Muscle layer of colon (tissue), 2 donors: ENCODE measurements around the gene SP110.
A peak's percentile ranks its signal among the peaks of the same experiment; 100 is the strongest.
"Not testable (repeated sequence)": the region's sequence is repeated elsewhere in the genome, so short reads cannot be mapped to it uniquely, and the experiment has no call there.

ENCODE experiments used
- H3K27ac ChIP-seq: one replicate; pipeline ENCODE4 v1.7.0; 2013; ENCODE audit warnings: low read depth, mild to moderate bottlenecking, low read length, moderate library complexity
- H3K27me3 ChIP-seq, 2 donors: one replicate each; pipeline ENCODE4 v1.7.0; 2013; ENCODE audit warnings: low read length in 2 of 2, mild to moderate bottlenecking in 2 of 2; ENCODE audit not compliant: insufficient read depth in 2 of 2, control insufficient read depth in 1 of 2
- H3K36me3 ChIP-seq: one replicate; pipeline ENCODE4 v1.7.0; 2013; ENCODE audit warnings: mild to moderate bottlenecking, low read length; ENCODE audit not compliant: insufficient read depth
- H3K4me1 ChIP-seq: one replicate; pipeline ENCODE4 v1.7.0; 2013; ENCODE audit warnings: mild to moderate bottlenecking, low read length; ENCODE audit not compliant: insufficient read depth
- H3K4me3 ChIP-seq, 2 donors: one replicate each; pipeline ENCODE4 v1.7.0; 2013; ENCODE audit warnings: low read length in 2 of 2, low read depth in 1 of 2, mild to moderate bottlenecking in 1 of 2, moderate library complexity in 1 of 2
- H3K9ac ChIP-seq: one replicate; pipeline ENCODE4 v1.7.0; 2013; ENCODE audit warnings: low read length
- H3K9me3 ChIP-seq: one replicate; pipeline ENCODE4 v1.7.0; 2013; ENCODE audit warnings: mild to moderate bottlenecking, low read length
- donor health status: abdominal sarcoma.
- donor health status: Adenocarcinoma of cecum.

The SP110 gene

GRCh38 chr2:230135130-230135525 lies 84.7 kb downstream of the SP110 start:
- Histone ChIP-seq H3K4me1 (no peaks in the 10 kb centered on the region), H3K4me3 (no peak overlapping the region), H3K36me3 (no peaks in the 10 kb centered on the region), H3K9me3 (no peaks in the 10 kb centered on the region), H3K9ac (no peak overlapping the region), H3K27ac (no peak overlapping the region), H3K27me3 (no peaks in the 10 kb centered on the region)

- no peak overlapping the region for H3K27ac ChIP-seq
Measured at GRCh38 chr2:230134496-230135129, 85.2 kb downstream of the SP110 start.

DNA sequence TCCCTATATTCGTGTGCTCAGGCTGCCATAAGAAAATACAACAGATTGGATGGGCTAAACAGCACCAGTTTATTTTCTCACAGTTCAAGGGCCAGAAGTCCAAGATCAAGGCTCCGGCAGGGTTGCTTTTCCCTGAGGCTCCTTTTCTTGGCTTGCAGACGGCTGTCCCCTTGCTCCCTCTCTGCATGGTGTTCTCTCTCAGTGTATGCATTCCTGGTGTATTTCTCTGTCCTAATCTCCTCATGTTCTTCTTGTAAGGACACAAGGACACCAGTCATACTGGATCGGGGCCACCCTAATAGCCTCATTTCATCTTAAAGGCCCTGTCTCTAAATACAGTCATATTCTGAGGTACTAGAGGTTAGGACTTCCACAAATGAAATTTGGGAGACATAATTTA lies 88.4 kb downstream of the SP110 start:
- Histone ChIP-seq H3K27ac (no peak overlapping the region), H3K9me3 (no peaks in the 10 kb centered on the region), H3K9ac (no peak overlapping the region), H3K4me3 (no peak overlapping the region), H3K27me3 (no peaks in the 10 kb centered on the region), H3K36me3 (no peaks in the 10 kb centered on the region), H3K4me1 (no peaks in the 10 kb centered on the region)

More at GRCh38 chr2:230134496-230135129, 85.2 kb downstream of the SP110 start:
- H3K9me3 ChIP-seq, result no peaks in the 10 kb centered on the region
- no peaks in the 10 kb centered on the region for H3K4me1 ChIP-seq
- H3K27me3 ChIP-seq, result no peaks in the 10 kb centered on the region
- H3K36me3 ChIP-seq, result no peaks in the 10 kb centered on the region
- H3K9ac ChIP-seq, result no peak overlapping the region
- no peak overlapping the region for H3K4me3 ChIP-seq

DNA sequence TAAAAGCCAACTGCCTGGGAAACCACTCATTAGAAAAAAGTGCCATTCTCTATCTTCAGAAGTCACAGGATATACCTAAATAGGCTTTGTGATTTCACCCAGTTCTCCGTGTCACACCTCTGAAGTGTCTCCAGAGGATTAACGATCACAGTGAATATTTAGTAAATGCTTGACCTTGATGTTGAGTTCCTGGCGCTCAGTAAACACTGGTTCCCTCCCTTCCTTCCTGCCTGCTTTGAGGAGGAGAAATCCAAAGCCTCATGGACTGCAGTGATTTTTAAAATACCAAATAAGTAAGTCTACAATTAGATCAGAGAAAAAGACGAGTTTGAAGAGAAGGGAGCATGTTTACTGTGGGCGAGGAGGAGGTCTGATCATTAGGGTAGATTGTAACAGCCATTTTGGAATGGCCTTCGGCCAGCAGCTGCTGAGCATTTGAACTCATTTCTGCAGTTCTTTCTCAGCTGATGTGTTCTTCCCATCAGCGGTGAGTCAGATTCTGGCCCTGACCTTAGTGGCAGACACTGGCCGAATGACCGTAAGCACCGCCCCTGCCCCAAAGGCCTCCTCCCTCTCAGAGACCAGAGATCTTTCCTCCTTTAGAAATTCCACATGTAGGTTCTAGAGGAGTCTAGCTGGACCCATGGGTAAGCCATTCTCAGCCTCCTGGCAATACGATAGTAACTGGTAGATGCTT lies 89.0 kb downstream of the SP110 start:
- H3K4me3 ChIP-seq, result no peak overlapping the region
- H3K4me1 ChIP-seq, result no peaks in the 10 kb centered on the region
- no peak overlapping the region for H3K9ac ChIP-seq
- H3K27ac ChIP-seq, result no peak overlapping the region
- no peaks in the 10 kb centered on the region for H3K36me3 ChIP-seq
- H3K27me3 ChIP-seq, result no peaks in the 10 kb centered on the region
- no peaks in the 10 kb centered on the region for H3K9me3 ChIP-seq

GRCh38 chr2:230129343-230129742 lies 90.4 kb downstream of the SP110 start:
- Histone ChIP-seq H3K27ac (peak overlapping the region; percentile 1), H3K4me1 (no peaks in the 10 kb centered on the region), H3K9me3 (no peaks in the 10 kb centered on the region), H3K27me3 (no peaks in the 10 kb centered on the region), H3K9ac (no peak overlapping the region), H3K4me3 (peak overlapping the region in 1 of 2 donors; percentile 30), H3K36me3 (no peaks in the 10 kb centered on the region)

DNA sequence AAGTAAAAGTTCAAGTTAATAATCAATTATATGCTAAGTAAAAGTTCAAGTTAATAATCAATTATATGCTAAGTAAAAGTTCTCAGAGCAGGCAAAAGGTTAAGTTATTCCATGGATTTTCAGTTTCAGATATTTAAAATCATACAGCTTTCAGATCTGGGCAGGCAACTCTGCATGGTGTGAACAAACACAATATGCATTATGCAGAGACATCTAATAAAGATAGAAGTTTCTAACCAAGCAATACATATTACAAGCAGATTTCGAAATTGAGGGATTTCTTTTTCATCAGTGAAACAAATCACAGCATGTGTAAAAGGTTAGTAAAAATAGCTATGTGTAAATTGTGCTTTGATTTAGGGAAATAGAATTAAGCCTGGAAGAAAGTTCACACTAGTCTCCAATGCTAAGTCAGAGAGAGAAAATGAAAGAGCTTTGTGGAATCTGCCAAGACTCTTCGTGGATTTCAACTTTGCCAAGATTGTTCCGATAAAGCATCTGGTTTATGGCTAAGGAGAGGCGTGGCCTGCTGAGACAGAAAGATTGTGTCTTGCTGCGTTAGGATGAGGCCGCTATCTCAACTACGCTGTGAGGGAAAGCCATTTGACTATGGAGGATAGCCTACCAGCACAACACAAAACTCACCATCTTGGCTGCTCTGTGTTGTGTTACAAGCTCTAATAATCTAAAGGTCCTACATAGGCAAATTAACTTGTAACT lies 91.0 kb downstream of the SP110 start:
- H3K4me1 ChIP-seq, result no peaks in the 10 kb centered on the region
- H3K9ac ChIP-seq, result no peak overlapping the region
- no peak overlapping the region for H3K27ac ChIP-seq
- H3K4me3 ChIP-seq, result peak overlapping the region in 1 of 2 donors; percentile 30
- H3K27me3 ChIP-seq, result no peaks in the 10 kb centered on the region
- no peaks in the 10 kb centered on the region for H3K36me3 ChIP-seq
- no peaks in the 10 kb centered on the region for H3K9me3 ChIP-seq

DNA sequence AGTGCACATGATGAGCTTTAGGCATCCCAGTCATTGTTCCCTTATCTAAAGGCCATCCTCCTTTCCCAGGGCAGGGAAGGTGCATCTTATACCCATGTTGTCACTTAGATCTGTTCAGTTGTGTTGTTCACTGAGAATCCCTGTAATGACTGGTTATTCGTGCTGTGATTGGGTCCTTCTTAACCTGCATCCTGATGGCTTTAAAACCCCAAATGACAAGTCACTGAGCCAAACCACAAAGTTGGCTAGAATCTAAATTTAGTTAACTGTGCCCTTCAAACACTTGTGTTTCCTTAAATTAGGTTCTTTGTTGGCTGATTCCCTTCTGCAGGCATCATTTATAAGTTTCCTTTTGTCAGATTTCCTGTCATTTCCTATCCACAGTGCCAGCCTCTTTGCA lies 92.6 kb downstream of the SP110 start:
- no peak overlapping the region for H3K4me3 ChIP-seq
- no peak overlapping the region for H3K9ac ChIP-seq
- no peaks in the 10 kb centered on the region for H3K27me3 ChIP-seq
- no peaks in the 10 kb centered on the region for H3K4me1 ChIP-seq
- H3K9me3 ChIP-seq, result no peaks in the 10 kb centered on the region
- no peaks in the 10 kb centered on the region for H3K36me3 ChIP-seq
- no peak overlapping the region for H3K27ac ChIP-seq

DNA sequence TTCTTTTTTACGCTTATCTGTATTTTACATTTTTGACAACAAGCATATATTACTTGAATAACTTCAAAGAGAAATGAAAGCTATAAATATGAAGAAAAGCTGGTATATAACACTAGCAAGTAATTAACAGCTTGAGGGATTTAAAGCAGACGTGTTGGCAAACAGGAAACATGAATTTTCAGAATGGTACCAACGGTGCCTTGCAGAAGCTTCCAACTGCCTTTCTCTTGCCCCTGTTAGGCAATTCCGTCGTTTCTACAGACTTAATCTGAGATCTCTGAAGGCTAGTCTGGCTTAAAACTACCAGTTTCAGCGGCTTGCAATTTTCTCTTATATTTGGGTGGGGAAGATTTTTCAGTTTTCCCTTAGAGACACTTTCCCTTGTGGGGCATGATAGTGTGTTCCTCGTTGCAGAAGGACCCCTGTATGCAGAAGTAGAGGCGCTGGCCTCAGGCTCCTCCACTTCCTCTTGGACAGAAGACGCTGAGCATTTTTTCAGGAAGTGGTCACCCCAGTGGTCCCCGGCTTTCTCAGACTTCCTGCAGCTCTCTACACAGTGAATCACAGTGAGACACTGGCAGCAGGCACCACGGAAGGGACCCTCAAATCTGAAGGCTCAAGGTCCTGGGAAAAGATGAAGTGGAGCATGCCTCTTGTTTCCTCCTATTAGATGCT lies 94.9 kb downstream of the SP110 start:
- H3K27me3 ChIP-seq, result no peaks in the 10 kb centered on the region
- no peaks in the 10 kb centered on the region for H3K4me1 ChIP-seq
- H3K4me3 ChIP-seq, result no peak overlapping the region

GRCh38 chr2:230124235-230124634 lies 95.5 kb downstream of the SP110 start:
- Histone ChIP-seq H3K36me3 (no peaks in the 10 kb centered on the region), H3K4me1 (no peaks in the 10 kb centered on the region), H3K9me3 (no peaks in the 10 kb centered on the region), H3K27ac (no peak overlapping the region), H3K4me3 (no peak overlapping the region), H3K27me3 (no peaks in the 10 kb centered on the region), H3K9ac (no peak overlapping the region)

More for the DNA sequence above, 94.9 kb downstream of the SP110 start:
- no peaks in the 10 kb centered on the region for H3K36me3 ChIP-seq
- H3K9me3 ChIP-seq, result no peaks in the 10 kb centered on the region
- no peak overlapping the region for H3K9ac ChIP-seq
- no peak overlapping the region for H3K27ac ChIP-seq

- H3K4me3 ChIP-seq, H3K4me1 ChIP-seq, H3K27ac ChIP-seq, H3K27me3 ChIP-seq, H3K9me3 ChIP-seq, H3K9ac ChIP-seq, H3K36me3 ChIP-seq: not testable (repeated sequence)
Measured at GRCh38 chr2:230120376-230120775, 99.4 kb downstream of the SP110 start.

DNA sequence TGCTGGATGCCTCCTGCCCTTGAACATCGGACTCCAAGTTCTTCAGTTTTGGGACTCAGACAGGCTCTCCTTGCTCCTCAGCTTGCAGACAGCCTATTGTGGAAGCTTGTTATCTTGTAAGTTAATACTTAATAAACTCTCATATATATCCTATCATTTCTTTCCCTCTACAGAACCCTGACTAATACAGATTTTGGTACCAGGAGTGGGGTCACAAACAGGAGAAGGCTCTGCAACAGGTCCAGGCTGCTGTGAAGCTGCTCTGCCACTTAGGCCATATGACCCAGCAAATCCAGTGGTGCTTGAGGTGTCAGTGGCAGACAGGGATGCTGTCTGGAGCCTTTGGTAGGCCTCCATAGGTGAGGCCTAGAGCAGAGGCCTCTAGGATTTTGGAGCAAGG lies 100.0 kb downstream of the SP110 start:
- H3K27me3 ChIP-seq, H3K9me3 ChIP-seq, H3K9ac ChIP-seq, H3K4me3 ChIP-seq, H3K36me3 ChIP-seq, H3K27ac ChIP-seq, H3K4me1 ChIP-seq: not testable (repeated sequence)
